ENCODE data around the gene OR4D1. TPM values are rescaled to one million over a fixed set of nuclear protein-coding genes. Genes with fewer than 3 reads are reported as not detected.

The OR4D1 gene
- total and polyA plus RNA-seq, 2 of the 8 experiments (the other 6 are each of a cell fraction or from before 2014, with no cell fraction given) = 0.32 to 0.39 TPM

DNA sequence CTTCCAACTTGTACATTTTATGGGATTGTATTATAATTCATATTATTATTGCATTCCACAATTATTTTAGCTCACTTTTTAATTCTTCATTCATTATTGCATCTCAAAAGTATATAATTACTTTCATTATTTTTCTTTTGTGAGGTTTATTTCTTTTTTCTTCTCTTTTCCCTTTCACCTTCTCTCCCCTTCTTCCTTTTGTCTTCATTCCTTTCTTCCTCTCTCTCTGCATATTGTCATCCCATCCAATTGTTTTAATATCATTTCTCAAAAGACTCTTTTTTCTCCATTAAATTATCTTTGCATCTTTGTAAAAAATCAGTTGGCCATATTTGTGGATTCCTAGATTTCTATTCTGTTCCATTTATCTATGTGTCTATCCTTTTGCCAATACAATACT lies 47.7 kb upstream of the OR4D1 start:
- no peak overlapping the region for H3K56ac ChIP-seq (replicated peaks; ENCODE audit: insufficient read length, low read depth, low read length)
- H3K79me2 ChIP-seq (ENCODE audit: control insufficient read depth in 1 of 2, insufficient read depth in 2 of 2, low read length in 2 of 2) = no peaks in the 10 kb centered on the region
- no peak overlapping the region for H3K4ac ChIP-seq (replicated peaks; ENCODE audit: insufficient read length, low read depth, low read length)
- no peak overlapping the region for H3K9ac ChIP-seq (replicated peaks in 1 of 4; ENCODE audit: extremely low read depth in 1 of 4, low read depth in 3 of 4, low read length in 3 of 4)
- H2BK12ac ChIP-seq (ENCODE audit: low read depth, low read length) = no peak overlapping the region
- TF ChIP-seq MAFK (IDR thresholded peaks at IDR 0.05; ENCODE audit: low read depth, low read length) = no peak
- TF ChIP-seq SAP30 (IDR thresholded peaks at IDR 0.05; ENCODE audit: insufficient read depth, insufficient replicate concordance, low read length) = no peak
- no peak for TF ChIP-seq SRF (IDR thresholded peaks at IDR 0.05; ENCODE audit: low read depth, low read length)
- no peak for TF ChIP-seq SUZ12 (IDR thresholded peaks at IDR 0.05; ENCODE audit: low read length)
- TF ChIP-seq TAF7 (optimal IDR thresholded peaks at IDR 0.05; ENCODE audit: borderline replicate concordance, low read depth, low read length) = no peak
- no peak for TF ChIP-seq SP1 (IDR thresholded peaks at IDR 0.05; ENCODE audit: low read depth, low read length)
- TF ChIP-seq KDM5A (IDR thresholded peaks at IDR 0.05; ENCODE audit: low read length) = no peak
- no peak for TF ChIP-seq CEBPB (IDR thresholded peaks at IDR 0.05; ENCODE audit: low read depth, low read length)
- no peak for TF ChIP-seq RAD21 (IDR thresholded peaks at IDR 0.05 in 1 of 2, conservative IDR thresholded peaks at IDR 0.05 in 1 of 2; ENCODE audit: low read depth in 2 of 2, low read length in 2 of 2)
- TF ChIP-seq CBX8 (IDR thresholded peaks at IDR 0.05; ENCODE audit: borderline replicate concordance, low read depth, low read length) = no peak
- no peak for TF ChIP-seq JUND (IDR thresholded peaks at IDR 0.05; ENCODE audit: low read length)
- TF ChIP-seq SP4 (IDR thresholded peaks at IDR 0.05; ENCODE audit: low read length) = no peak
- no peak for TF ChIP-seq TEAD4 (IDR thresholded peaks at IDR 0.05; ENCODE audit: low read depth, low read length)
- no peak for TF ChIP-seq CHD2 (IDR thresholded peaks at IDR 0.05; ENCODE audit: low read length)
- TF ChIP-seq CREB1 (IDR thresholded peaks at IDR 0.05) = no peak
- no peak for TF ChIP-seq JUN (IDR thresholded peaks at IDR 0.05; ENCODE audit: low read depth, low read length)
- H3K4me1 ChIP-seq (replicated peaks in 1 of 4; ENCODE audit: control insufficient read depth in 3 of 4, insufficient read depth in 4 of 4, low read length in 3 of 4) = no peaks in the 10 kb centered on the region
- CTCF ChIA-PET (ENCODE audit: partially characterized antibody) = interaction anchor here (0.7 to 1.8 kb wide), 5 partner anchors 9 to 241 kb away, joined by 3 to 5 read pairs (median 4); no protein-coding TSS in a partner anchor
- H2BK5ac ChIP-seq (ENCODE audit: low read depth, low read length) = no peak overlapping the region
- peaks cover 0 to 3% of the 10 kb centered on the region in 2 experiments for H4K20me1 ChIP-seq (replicated peaks in 1 of 2; ENCODE audit: control insufficient read depth in 1 of 2, insufficient read depth in 2 of 2, low read length in 2 of 2)
- POLR2A ChIA-PET (ENCODE audit: partially characterized antibody) = interaction anchor here (0.5 to 1.8 kb wide), 3 partner anchors 11 to 95 kb away, joined by 3 to 6 read pairs (median 4); no protein-coding TSS in a partner anchor
- no peaks in the 10 kb centered on the region; the same call in 1 of the 2 replicates for H3K79me1 ChIP-seq (ENCODE audit: low read depth, low read length)
- no peaks in the 10 kb centered on the region; a peak in 1 of 8 replicates for H3K36me3 ChIP-seq (ENCODE audit: control insufficient read depth in 2 of 4, insufficient read depth in 4 of 4, low read length in 3 of 4)
- no peak overlapping the region for H4K8ac ChIP-seq (ENCODE audit: extremely low read depth, insufficient read depth, low read length)
- H3K23ac ChIP-seq (ENCODE audit: insufficient read length) = no peak overlapping the region
- no peak overlapping the region for H3K4me2 ChIP-seq (ENCODE audit: insufficient read depth in 1 of 2, low read depth in 2 of 2, low read length in 2 of 2)
- no peak overlapping the region for H4K91ac ChIP-seq (replicated peaks; ENCODE audit: insufficient read length, low read length)
- H4K5ac ChIP-seq (ENCODE audit: insufficient read length, low read depth, low read length) = no peak overlapping the region
- no peaks in the 10 kb centered on the region for H3K9me3 ChIP-seq (ENCODE audit: insufficient read depth in 2 of 2, low read depth in 1 of 2, low read length in 1 of 2)
- H3K4me3 ChIP-seq (ENCODE audit: extremely low read depth in 1 of 4, insufficient read depth in 2 of 4, low read depth in 3 of 4, low read length in 4 of 4) = no peak overlapping the region
- H3K14ac ChIP-seq (ENCODE audit: insufficient read length) = no peak overlapping the region
- H3K23me2 ChIP-seq (ENCODE audit: low read depth, low read length) = no peaks in the 10 kb centered on the region
- no peak overlapping the region for H2AK5ac ChIP-seq (ENCODE audit: low read depth, low read length)
- no peak overlapping the region for H3K27ac ChIP-seq (ENCODE audit: low read depth, low read length)
- no peak overlapping the region for H2BK20ac ChIP-seq (ENCODE audit: low read length)
- FAIRE-seq = no peak
- H3K18ac ChIP-seq (ENCODE audit: extremely low read depth, low read length) = no peak overlapping the region
- DNase-seq (ENCODE audit: low read depth in 1 of 2, low spot score in 2 of 2) = no peak
- no peak overlapping the region for H2BK120ac ChIP-seq (replicated peaks; ENCODE audit: low read depth, low read length)
- H2BK15ac ChIP-seq (ENCODE audit: low read length) = no peak overlapping the region
- H3K27me3 ChIP-seq (replicated peaks in 1 of 4; ENCODE audit: control insufficient read depth in 3 of 4, extremely low read depth in 1 of 4, insufficient read depth in 3 of 4, low read length in 3 of 4) = no peaks in the 10 kb centered on the region
- H2AFZ ChIP-seq (ENCODE audit: low read length) = no peak overlapping the region

Data from H1 (cell line).